HEK293 (cell line): Measurements from ENCODE around the gene RPL35.

Experiments used
- CTCF ChIA-PET: fragments of 350-600 bp; formaldehyde crosslinking; extraction: SDS; loops from one replicate; lab custom pipeline; 2021; ENCODE audit warnings: antibody characterized with exemption; lab: Yijun Ruan, JAX
- POLR2A ChIA-PET: fragments of 300-600 bp; formaldehyde crosslinking; extraction: SDS; loops from one replicate; lab custom pipeline; 2020; ENCODE audit warnings: antibody characterized with exemption, inconsistent platforms; lab: Yijun Ruan, JAX
- H3K27ac ChIP-seq: fragments of 200-500 bp; sonication (Bioruptor generic); 2 replicates; pipeline ENCODE4 v1.5.1; 2014; ENCODE audit warnings: low read depth, low read length, control low read depth, inconsistent platforms; ENCODE audit errors: extremely low read depth
- H3K36me3 ChIP-seq, 2 experiments: fragments of 200-500 bp in 1 of 2; sonication (Bioruptor generic) in 1 of 2; 1 replicate in 1 of 2; 2 replicates in 1 of 2; pipeline ENCODE4 v1.5.1; 2014 to 2017; ENCODE audit warnings: inconsistent platforms in 2 of 2, low read length in 2 of 2; ENCODE audit not compliant: control insufficient read depth in 2 of 2, insufficient read depth in 1 of 2
- H3K4me1 ChIP-seq: fragments of 200-500 bp; sonication (Bioruptor generic); 2 replicates; pipeline ENCODE4 v1.5.1; 2014; ENCODE audit warnings: mild to moderate bottlenecking, low read length, inconsistent platforms; ENCODE audit not compliant: control insufficient read depth, insufficient read depth
- H3K4me3 ChIP-seq: 2 replicates; pipeline ENCODE4 v1.5.1; 2011; ENCODE audit warnings: low read depth, mild to moderate bottlenecking, control low read depth, low read length, moderate library complexity
- H3K9me3 ChIP-seq: fragments of 200-500 bp; sonication (Bioruptor generic); 2 replicates; pipeline ENCODE4 v1.5.1; 2014; ENCODE audit warnings: low read depth, low read length, inconsistent platforms; ENCODE audit not compliant: control insufficient read depth, insufficient read depth
- GLIS2 ChIP-seq: fragments of 450-650 bp; formaldehyde crosslinking; IDR thresholded peaks from 2 replicates; pipeline ENCODE4 v1.5.1; 2016; ENCODE audit warnings: missing biosample characterization, missing genetic modification characterization
- HIC1 ChIP-seq: fragments of 450-650 bp; formaldehyde crosslinking; IDR thresholded peaks from 2 replicates; pipeline ENCODE4 v1.5.1; 2016; ENCODE audit warnings: missing biosample characterization, missing genetic modification characterization
- KLF1 ChIP-seq: fragments of 450-650 bp; formaldehyde crosslinking; IDR thresholded peaks from 2 replicates; pipeline ENCODE4 v1.5.1; 2016; ENCODE audit warnings: missing biosample characterization, missing genetic modification characterization
- KLF10 ChIP-seq: fragments of 450-650 bp; IDR thresholded peaks from 2 replicates; pipeline ENCODE4 v1.5.1; 2018; ENCODE audit warnings: missing biosample characterization, mild to moderate bottlenecking, missing genetic modification characterization
- KLF17 ChIP-seq: fragments of 450-650 bp; formaldehyde crosslinking; IDR thresholded peaks from 2 replicates; pipeline ENCODE4 v1.5.1; 2016; ENCODE audit warnings: missing biosample characterization, missing genetic modification characterization
- KLF8 ChIP-seq: fragments of 450-650 bp; formaldehyde crosslinking; IDR thresholded peaks from 2 replicates; pipeline ENCODE4 v1.5.1; 2016; ENCODE audit warnings: missing biosample characterization, missing genetic modification characterization
- OSR2 ChIP-seq: fragments of 450-650 bp; formaldehyde crosslinking; IDR thresholded peaks from 2 replicates; pipeline ENCODE4 v1.5.1; 2016; ENCODE audit warnings: missing biosample characterization, missing genetic modification characterization
- PRDM1 ChIP-seq: fragments of 450-650 bp; formaldehyde crosslinking; IDR thresholded peaks from 2 replicates; pipeline ENCODE4; 2016; ENCODE audit warnings: missing biosample characterization, missing genetic modification characterization
- PRDM4 ChIP-seq: fragments of 450-650 bp; formaldehyde crosslinking; IDR thresholded peaks from 2 replicates; pipeline ENCODE4 v1.5.1; 2017; ENCODE audit warnings: missing biosample characterization, missing genetic modification characterization
- SP7 ChIP-seq: fragments of 450-650 bp; formaldehyde crosslinking; IDR thresholded peaks from 2 replicates; pipeline ENCODE4 v1.5.1; 2016; ENCODE audit warnings: missing biosample characterization, missing genetic modification characterization
- ZBTB21 ChIP-seq: fragments of 450-650 bp; formaldehyde crosslinking; IDR thresholded peaks from 2 replicates; pipeline ENCODE4 v1.5.1; 2017; ENCODE audit warnings: missing biosample characterization, missing genetic modification characterization
- ZBTB44 ChIP-seq: fragments of 450-650 bp; IDR thresholded peaks from 2 replicates; pipeline ENCODE4 v1.5.1; 2018; ENCODE audit warnings: missing biosample characterization, mild to moderate bottlenecking, missing genetic modification characterization
- ZBTB8A ChIP-seq: fragments of 450-650 bp; formaldehyde crosslinking; IDR thresholded peaks from 2 replicates; pipeline ENCODE4 v1.5.1; 2016; ENCODE audit warnings: missing biosample characterization, missing genetic modification characterization
- ZEB2 ChIP-seq: fragments of 450-650 bp; formaldehyde crosslinking; IDR thresholded peaks from 2 replicates; pipeline ENCODE4 v1.5.1; 2016; ENCODE audit warnings: missing biosample characterization, missing genetic modification characterization
- ZNF138 ChIP-seq: fragments of 450-650 bp; formaldehyde crosslinking; IDR thresholded peaks from 2 replicates; pipeline ENCODE4 v1.5.1; 2016; ENCODE audit warnings: missing biosample characterization, missing genetic modification characterization, borderline replicate concordance
- ZNF302 ChIP-seq: fragments of 450-650 bp; formaldehyde crosslinking; IDR thresholded peaks from 2 replicates; pipeline ENCODE4 v1.5.1; 2016; ENCODE audit warnings: missing biosample characterization, missing genetic modification characterization, low read depth
- ZNF558 ChIP-seq: fragments of 450-650 bp; formaldehyde crosslinking; IDR thresholded peaks from 2 replicates; pipeline ENCODE4 v1.5.1; 2016; ENCODE audit warnings: missing biosample characterization, missing genetic modification characterization
- ZSCAN30 ChIP-seq: fragments of 450-650 bp; IDR thresholded peaks from 2 replicates; pipeline ENCODE4 v1.5.1; 2018; ENCODE audit warnings: missing biosample characterization, mild to moderate bottlenecking, missing genetic modification characterization, moderate library complexity

The RPL35 gene

GRCh38 chr9:124835026-124835557 is 26.7 kb downstream of the RPL35 start (continued):
- no peak for TF ChIP-seq PRDM4
- peak; percentile 20; the same call in 1 of the 2 replicates for TF ChIP-seq ZBTB8A (tag by site-specific recombination)
- peak; percentile 37; the same call in 1 of the 2 replicates for TF ChIP-seq GLIS2 (tag by site-specific recombination)
- TF ChIP-seq KLF17 (tag by site-specific recombination) = no peak
- 0 out of 2 replicates have a peak, but pooled peaks have one; percentile 40 for TF ChIP-seq KLF10 (tag by site-specific recombination)
- peak; percentile 67; the same call in 1 of the 2 replicates for TF ChIP-seq ZBTB44 (tag by site-specific recombination)
- peak; percentile 50; the same call in 1 of the 2 replicates for TF ChIP-seq OSR2 (tag by site-specific recombination)
- TF ChIP-seq ZNF558 = 0 out of 2 replicates have a peak, but pooled peaks have one; percentile 64
- 0 out of 2 replicates have a peak, but pooled peaks have one; percentile 17 for TF ChIP-seq ZSCAN30 (tag by site-specific recombination)

GRCh38 chr9:124834591-124834990 is 27.2 kb downstream of the RPL35 start:
- TF ChIP-seq PRDM1 = 0 out of 2 replicates have a peak, but pooled peaks have one; percentile 49
- no peak for TF ChIP-seq ZNF138 (tag by site-specific recombination)
- peak; percentile 88 for TF ChIP-seq KLF1 (tag by site-specific recombination)
- TF ChIP-seq ZNF302 (tag by site-specific recombination) = no peak
- TF ChIP-seq ZBTB21 = no peak
- peak; percentile 31; the same call in 1 of the 2 replicates for TF ChIP-seq HIC1 (tag by site-specific recombination)
- peak; percentile 26; the same call in 1 of the 2 replicates for TF ChIP-seq SP7 (tag by site-specific recombination)
- peak; percentile 87 for TF ChIP-seq KLF17 (tag by site-specific recombination)
- TF ChIP-seq ZEB2 (tag by site-specific recombination) = peak; percentile 40; the same call in 1 of the 2 replicates
- 0 out of 2 replicates have a peak, but pooled peaks have one; percentile 52 for TF ChIP-seq KLF8 (tag by site-specific recombination)
- ChIA-PET POLR2A (interaction anchor here (0.6 to 1.7 kb wide), 8 partner anchors 14 to 872 kb away, joined by 3 to 13 read pairs (median 4); partner anchors contain the start of genes MAPKAP1 and NR6A1), CTCF (interaction anchor here (1.0 to 31.1 kb wide), 7 partner anchors 12 to 106 kb away, joined by 3 to 1257 read pairs (median 4); partner anchors contain the start of genes NR6A1, OLFML2A and WDR38)
- H3K4me1 ChIP-seq = peaks cover 10% of the 10 kb centered on the region
- peak overlapping the region; percentile 72; the same call in 1 of the 2 replicates for H3K27ac ChIP-seq
- H3K4me3 ChIP-seq = no peak overlapping the region
- H3K9me3 ChIP-seq = no peaks in the 10 kb centered on the region
- H3K36me3 ChIP-seq = no peaks in the 10 kb centered on the region
